Immature natural killer cell (primary cell): ENCODE measurements around the gene PKNOX2. TPM values are rescaled to one million over a fixed set of nuclear protein-coding genes. Genes with fewer than 3 reads are reported as not detected.
A peak's percentile ranks its signal among the peaks of the same experiment; 100 is the strongest.

ENCODE experiments used
- DNase-seq, 3 donors: peaks; one replicate each; pipeline ENCODE4 v3.0.0; 2022; ENCODE audit warnings: mixed read lengths in 1 of 3
- H3K27ac Mint-ChIP-seq, 6 donors: one replicate each; pipeline ENCODE4 v1.8.0; 2020; ENCODE audit warnings: mixed read lengths in 6 of 6, mild to moderate bottlenecking in 5 of 6, inconsistent platforms in 4 of 6, moderate library complexity in 3 of 6
- H3K27me3 Mint-ChIP-seq, 3 donors: one replicate each; pipeline ENCODE4 v1.8.0; 2020 to 2021; ENCODE audit warnings: low read depth in 3 of 3, mild to moderate bottlenecking in 3 of 3, mixed read lengths in 3 of 3, moderate library complexity in 3 of 3, inconsistent platforms in 1 of 3
- H3K36me3 Mint-ChIP-seq, 3 donors: one replicate each; pipeline ENCODE4 v1.8.0; 2020; ENCODE audit warnings: mixed read lengths in 3 of 3, inconsistent platforms in 2 of 3, mild to moderate bottlenecking in 2 of 3
- H3K4me1 Mint-ChIP-seq, 2 donors: one replicate each; pipeline ENCODE4 v1.8.0; 2020; ENCODE audit warnings: inconsistent platforms in 2 of 2, mild to moderate bottlenecking in 2 of 2, mixed read lengths in 2 of 2, moderate library complexity in 1 of 2
- H3K4me3 Mint-ChIP-seq, 5 donors: one replicate each; pipeline ENCODE4 v1.8.0; 2020; ENCODE audit warnings: mild to moderate bottlenecking in 5 of 5, mixed read lengths in 5 of 5, inconsistent platforms in 3 of 5, moderate library complexity in 3 of 5
- H3K9me3 Mint-ChIP-seq, 6 donors: one replicate each; pipeline ENCODE4 v1.8.0; 2020; ENCODE audit warnings: mild to moderate bottlenecking in 6 of 6, mixed read lengths in 6 of 6, inconsistent platforms in 4 of 6, moderate library complexity in 3 of 6
- polyA plus RNA-seq, 3 donors: library from polyadenylated mRNA; unstranded; fragments of 300-500 nt; fragmentation: Illumina TruSeq; gene quantifications; one replicate each; pipeline ENCODE4 v1.2.3, GENCODE V29; 2021

PKNOX2 gene
- polyA plus RNA-seq, 3 donors from 2014 or later = not detected

- Mint-ChIP-seq H3K4me1 (no peaks in the 10 kb centered on the region), H3K27me3 (peaks cover 1 to 4% (median 3%) of the 10 kb centered on the region in 3 donors), H3K4me3 (no peak overlapping the region), H3K36me3 (no peaks in the 10 kb centered on the region), H3K27ac (no peak overlapping the region), H3K9me3 (peaks cover 0 to 1% (median 0%) of the 10 kb centered on the region in 6 donors)
- DNase-seq = no peak
Observed at GRCh38 chr11:125426818-125427528, 262.4 kb downstream of the PKNOX2 start.

GRCh38 chr11:125428486-125429173 is 264.1 kb downstream of the PKNOX2 start:
- no peak for DNase-seq
- H3K27me3 Mint-ChIP-seq = peaks cover 1 to 4% (median 3%) of the 10 kb centered on the region in 3 donors
- H3K27ac Mint-ChIP-seq = no peak overlapping the region
- no peak overlapping the region for H3K4me3 Mint-ChIP-seq
- no peaks in the 10 kb centered on the region for H3K4me1 Mint-ChIP-seq
- no peaks in the 10 kb centered on the region for H3K36me3 Mint-ChIP-seq
- peaks cover 0 to 1% (median 0%) of the 10 kb centered on the region in 6 donors for H3K9me3 Mint-ChIP-seq

GRCh38 chr11:125429174-125429707 is 264.7 kb downstream of the PKNOX2 start:
- H3K27ac Mint-ChIP-seq = no peak overlapping the region
- H3K4me3 Mint-ChIP-seq = no peak overlapping the region
- H3K9me3 Mint-ChIP-seq = peaks cover 0 to 1% (median 0%) of the 10 kb centered on the region in 6 donors
- peak in 1 of 3 donors; percentile 19 for DNase-seq
- H3K4me1 Mint-ChIP-seq = no peaks in the 10 kb centered on the region
- no peaks in the 10 kb centered on the region for H3K36me3 Mint-ChIP-seq
- H3K27me3 Mint-ChIP-seq = peaks cover 0 to 4% (median 3%) of the 10 kb centered on the region in 3 donors

GRCh38 chr11:125429807-125430678 is 265.5 kb downstream of the PKNOX2 start:
- Mint-ChIP-seq H3K9me3 (peaks cover 0 to under 1% (median 0%) of the 10 kb centered on the region in 6 donors), H3K4me3 (no peak overlapping the region), H3K27me3 (peaks cover 0 to 4% (median 3%) of the 10 kb centered on the region in 3 donors), H3K27ac (no peak overlapping the region), H3K4me1 (no peaks in the 10 kb centered on the region), H3K36me3 (no peaks in the 10 kb centered on the region)
- no peak for DNase-seq

- Mint-ChIP-seq H3K9me3 (no peaks in the 10 kb centered on the region), H3K4me3 (no peak overlapping the region), H3K27me3 (peaks cover 0 to 4% (median 3%) of the 10 kb centered on the region in 3 donors), H3K4me1 (no peaks in the 10 kb centered on the region), H3K27ac (no peak overlapping the region), H3K36me3 (no peaks in the 10 kb centered on the region)
- no peak for DNase-seq
Observed at GRCh38 chr11:125431009-125431408, 266.5 kb downstream of the PKNOX2 start.

GRCh38 chr11:125431481-125431880 is 266.9 kb downstream of the PKNOX2 start:
- no peaks in the 10 kb centered on the region for H3K4me1 Mint-ChIP-seq
- no peak overlapping the region for H3K4me3 Mint-ChIP-seq
- no peak overlapping the region for H3K27ac Mint-ChIP-seq
- H3K9me3 Mint-ChIP-seq = no peaks in the 10 kb centered on the region
- peaks cover 0 to 4% (median 3%) of the 10 kb centered on the region in 3 donors for H3K27me3 Mint-ChIP-seq
- H3K36me3 Mint-ChIP-seq = no peaks in the 10 kb centered on the region
- no peak for DNase-seq

- H3K36me3 Mint-ChIP-seq = no peaks in the 10 kb centered on the region
- H3K27ac Mint-ChIP-seq = no peak overlapping the region
- no peak for DNase-seq
- H3K4me1 Mint-ChIP-seq = no peaks in the 10 kb centered on the region
- H3K4me3 Mint-ChIP-seq = no peak overlapping the region
- H3K27me3 Mint-ChIP-seq = peaks cover 0 to 4% (median 2%) of the 10 kb centered on the region in 3 donors
- no peaks in the 10 kb centered on the region for H3K9me3 Mint-ChIP-seq
Observed at GRCh38 chr11:125433454-125434121, 269.0 kb downstream of the PKNOX2 start.

- no peaks in the 10 kb centered on the region for H3K9me3 Mint-ChIP-seq
- no peaks in the 10 kb centered on the region for H3K36me3 Mint-ChIP-seq
- H3K27ac Mint-ChIP-seq = no peak overlapping the region
- H3K4me1 Mint-ChIP-seq = no peaks in the 10 kb centered on the region
- DNase-seq = no peak
- H3K27me3 Mint-ChIP-seq = peaks cover 0 to 2% (median 0%) of the 10 kb centered on the region in 3 donors
- no peak overlapping the region for H3K4me3 Mint-ChIP-seq
Observed at GRCh38 chr11:125435461-125436238, 271.1 kb downstream of the PKNOX2 start.

GRCh38 chr11:125441648-125442410 is 277.3 kb downstream of the PKNOX2 start:
- Mint-ChIP-seq H3K4me3 (no peak overlapping the region), H3K27ac (no peak overlapping the region), H3K9me3 (no peaks in the 10 kb centered on the region), H3K27me3 (peaks cover 3 to 5% (median 4%) of the 10 kb centered on the region in 3 donors), H3K36me3 (peaks cover 22 to 32% (median 22%) of the 10 kb centered on the region in 3 donors), H3K4me1 (no peaks in the 10 kb centered on the region)
- no peak for DNase-seq

GRCh38 chr11:125442946-125443345 is 278.4 kb downstream of the PKNOX2 start:
- no peaks in the 10 kb centered on the region for H3K9me3 Mint-ChIP-seq
- H3K4me3 Mint-ChIP-seq = no peak overlapping the region
- H3K27me3 Mint-ChIP-seq = peaks cover 2 to 5% (median 4%) of the 10 kb centered on the region in 3 donors
- H3K27ac Mint-ChIP-seq = no peak overlapping the region
- no peaks in the 10 kb centered on the region for H3K4me1 Mint-ChIP-seq
- H3K36me3 Mint-ChIP-seq = peaks cover 25 to 36% (median 26%) of the 10 kb centered on the region in 3 donors
- DNase-seq = no peak

GRCh38 chr11:125443767-125444311 is 279.3 kb downstream of the PKNOX2 start:
- Mint-ChIP-seq H3K4me1 (no peaks in the 10 kb centered on the region), H3K27ac (no peak overlapping the region), H3K27me3 (peaks cover 2 to 5% (median 4%) of the 10 kb centered on the region in 3 donors), H3K4me3 (no peak overlapping the region), H3K9me3 (no peaks in the 10 kb centered on the region), H3K36me3 (peaks cover 28 to 36% (median 29%) of the 10 kb centered on the region in 3 donors)
- no peak for DNase-seq

- Mint-ChIP-seq H3K4me3 (no peak overlapping the region), H3K9me3 (no peaks in the 10 kb centered on the region), H3K27me3 (peaks cover 2 to 5% (median 4%) of the 10 kb centered on the region in 3 donors)
Observed at GRCh38 chr11:125445731-125446130, 281.2 kb downstream of the PKNOX2 start.

More at GRCh38 chr11:125445731-125446130, 281.2 kb downstream of the PKNOX2 start:
- Mint-ChIP-seq H3K4me1 (no peaks in the 10 kb centered on the region), H3K36me3 (peaks cover 28 to 45% (median 32%) of the 10 kb centered on the region in 3 donors), H3K27ac (no peak overlapping the region)
- DNase-seq = no peak
